Right atrium auricular region (tissue), 2 donors: ENCODE results near the gene C5orf46. TPM values are rescaled to one million over a fixed set of nuclear protein-coding genes. Genes with fewer than 3 reads are reported as not detected.

Experiments
- DNase-seq: peaks from one replicate; pipeline ENCODE4 v3.0.0-alpha.2; 2019; ENCODE audit warnings: low spot score
- H3K27ac ChIP-seq, 2 donors: fragments of 200-600 bp; sonication (generic); 1 replicate in 1 of 2; 2 replicates in 1 of 2; pipeline ENCODE4 v1.5.1; 2016 to 2019
- H3K27me3 ChIP-seq, 2 donors: fragments of 200-600 bp; sonication (generic); one replicate each; pipeline versions ENCODE4 v1.5.1 to v1.6.0; 2017 to 2019
- H3K36me3 ChIP-seq: fragments of 200-600 bp; sonication (generic); one replicate; pipeline ENCODE4 v1.5.1; 2016
- H3K4me1 ChIP-seq, 2 donors: fragments of 200-600 bp; sonication (generic); one replicate each; pipeline versions ENCODE4 v1.5.1 to v1.6.0; 2017 to 2019
- H3K4me3 ChIP-seq, 2 donors: fragments of 200-600 bp; sonication (generic); 1 replicate in 1 of 2; 2 replicates in 1 of 2; pipeline ENCODE4 v1.5.1; 2017 to 2019; ENCODE audit warnings: mild to moderate bottlenecking in 1 of 2, moderate library complexity in 1 of 2
- H3K9me3 ChIP-seq, 2 donors: fragments of 200-600 bp; sonication (generic); one replicate each; pipeline ENCODE4 v1.5.1; 2019
- total RNA-seq, 2 donors: library from RNA; depleted of rRNA; stranded (reverse); fragments of >200 nt; gene quantifications; one replicate each; pipeline ENCODE4 v1.1.0, GENCODE V29; 2016
- TF ChIP-seq, protein P1 (sequence below), 2 donors: fragments of 200-600 bp; sonication (generic); IDR thresholded peaks; one replicate each; pipeline ENCODE4 v1.5.1; 2019; ENCODE audit warnings: antibody characterized with exemption in 2 of 2

C5orf46 gene
- total RNA-seq, 2 donors from 2014 or later, result 2.7 TPM; not detected in 1

DNA sequence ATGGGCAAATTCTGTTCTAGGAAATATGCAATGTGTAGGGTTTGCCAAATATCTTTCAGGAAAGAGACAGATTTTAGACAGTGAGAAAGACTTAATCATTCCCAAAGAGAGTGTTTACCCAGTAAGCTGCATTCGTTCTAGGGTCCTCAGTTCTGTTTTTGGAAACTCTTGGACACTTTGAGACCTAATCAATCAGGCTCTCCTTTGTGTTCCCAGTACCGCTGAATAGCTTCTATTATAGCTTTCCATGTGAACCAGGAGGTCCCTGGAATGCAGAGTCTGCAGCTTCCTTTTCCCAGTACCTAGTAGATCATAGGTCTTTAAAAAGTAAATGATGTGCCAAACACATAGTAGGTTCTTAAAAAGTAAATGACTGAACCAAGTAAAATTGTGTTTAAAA lies 63.5 kb downstream of the C5orf46 start:
- H3K4me3 ChIP-seq, result no peak overlapping the region
- H3K27me3 ChIP-seq, result no peaks in the 10 kb centered on the region
- no peak overlapping the region for H3K27ac ChIP-seq
- H3K9me3 ChIP-seq, result no peaks in the 10 kb centered on the region
- H3K4me1 ChIP-seq, result no peaks in the 10 kb centered on the region
- TF ChIP-seq, protein P1, sequence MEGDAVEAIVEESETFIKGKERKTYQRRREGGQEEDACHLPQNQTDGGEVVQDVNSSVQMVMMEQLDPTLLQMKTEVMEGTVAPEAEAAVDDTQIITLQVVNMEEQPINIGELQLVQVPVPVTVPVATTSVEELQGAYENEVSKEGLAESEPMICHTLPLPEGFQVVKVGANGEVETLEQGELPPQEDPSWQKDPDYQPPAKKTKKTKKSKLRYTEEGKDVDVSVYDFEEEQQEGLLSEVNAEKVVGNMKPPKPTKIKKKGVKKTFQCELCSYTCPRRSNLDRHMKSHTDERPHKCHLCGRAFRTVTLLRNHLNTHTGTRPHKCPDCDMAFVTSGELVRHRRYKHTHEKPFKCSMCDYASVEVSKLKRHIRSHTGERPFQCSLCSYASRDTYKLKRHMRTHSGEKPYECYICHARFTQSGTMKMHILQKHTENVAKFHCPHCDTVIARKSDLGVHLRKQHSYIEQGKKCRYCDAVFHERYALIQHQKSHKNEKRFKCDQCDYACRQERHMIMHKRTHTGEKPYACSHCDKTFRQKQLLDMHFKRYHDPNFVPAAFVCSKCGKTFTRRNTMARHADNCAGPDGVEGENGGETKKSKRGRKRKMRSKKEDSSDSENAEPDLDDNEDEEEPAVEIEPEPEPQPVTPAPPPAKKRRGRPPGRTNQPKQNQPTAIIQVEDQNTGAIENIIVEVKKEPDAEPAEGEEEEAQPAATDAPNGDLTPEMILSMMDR (IDR thresholded peaks at IDR 0.05), result no peak
- DNase-seq, result no peak
- H3K36me3 ChIP-seq, result no peaks in the 10 kb centered on the region

Other genes with a start within 250 kb of the C5orf46 start
- gene JAKMIP2, start 123.8 kb downstream of the C5orf46 start, total RNA-seq, result under 1 TPM; 0.16 to 0.33 TPM
- gene SPINK1, start 74.9 kb downstream of the C5orf46 start, total RNA-seq, result not detected
- gene SCGB3A2, start 27.8 kb downstream of the C5orf46 start, total RNA-seq, result not detected
- 1 to 10 TPM; 1.8 to 2.3 TPM for gene SPINK5, start 157.4 kb upstream of the C5orf46 start, total RNA-seq